ENCODE measurements around the gene F10. TPM values are rescaled to one million over a fixed set of nuclear protein-coding genes. Genes with fewer than 3 reads are reported as not detected.

The F10 gene
- total and polyA plus RNA-seq, 2 of the 13 experiments (the other 11 are each of a cell fraction or from before 2014, with no cell fraction given), result 58.4 to 237 TPM

- TF ChIP-seq RBM39 (IDR thresholded peaks at IDR 0.05; ENCODE audit: low read depth, low read length, poor library complexity, severe bottlenecking) (no peak), MBNL3 (CRISPR knock-in tag; conservative IDR thresholded peaks at IDR 0.05) (no peak), MLX (CRISPR knock-in tag; IDR thresholded peaks at IDR 0.05) (no peak), PHF5A (CRISPR knock-in tag; IDR thresholded peaks at IDR 0.05; ENCODE audit: low read depth, unreplicated experiment) (no peak), ZFY (CRISPR knock-in tag; IDR thresholded peaks at IDR 0.05) (peak; percentile 78), NCOA5 (CRISPR knock-in tag; IDR thresholded peaks at IDR 0.05) (no peak), NFIB (CRISPR knock-in tag; IDR thresholded peaks at IDR 0.05; ENCODE audit: borderline replicate concordance) (no peak), ZSCAN25 (CRISPR knock-in tag; IDR thresholded peaks at IDR 0.05) (no peak), ZNF782 (CRISPR knock-in tag; IDR thresholded peaks at IDR 0.05; ENCODE audit: borderline replicate concordance) (no peak), E2F1 (CRISPR knock-in tag; IDR thresholded peaks at IDR 0.05) (0 out of 2 replicates have a peak, but pooled peaks have one; percentile 1), CERS6 (CRISPR knock-in tag; IDR thresholded peaks at IDR 0.05) (no peak), HNF1B (CRISPR knock-in tag; IDR thresholded peaks at IDR 0.05) (no peak), SALL2 (CRISPR knock-in tag; IDR thresholded peaks at IDR 0.05) (no peak), REST (IDR thresholded peaks at IDR 0.05; ENCODE audit: borderline replicate concordance in 1 of 2, low read depth in 1 of 2, low read length in 2 of 2) (no peak), JDP2 (CRISPR knock-in tag; IDR thresholded peaks at IDR 0.05; ENCODE audit: borderline replicate concordance) (no peak), ZNF224 (CRISPR knock-in tag; IDR thresholded peaks at IDR 0.05) (no peak), NFE2 (CRISPR knock-in tag; IDR thresholded peaks at IDR 0.05) (no peak), KAT7 (CRISPR knock-in tag; IDR thresholded peaks at IDR 0.05; ENCODE audit: borderline replicate concordance) (no peak), AHR (CRISPR knock-in tag; IDR thresholded peaks at IDR 0.05) (0 out of 2 replicates have a peak, but pooled peaks have one; percentile 5), NONO (IDR thresholded peaks at IDR 0.05) (no peak), NONO (CRISPR knock-in tag; conservative IDR thresholded peaks at IDR 0.05) (no peak; the same call in 1 of the 2 replicates)
Observed at GRCh38 chr13:113150550-113151365, 28.2 kb downstream of the F10 start (continued).
